Activated B cell treated with CpG ODN at 0.5 μM for 24 hours (primary cell): ENCODE results near the gene RLN1. TPM values are rescaled to one million over a fixed set of nuclear protein-coding genes. Genes with fewer than 3 reads are reported as not detected.
"Not testable (repeated sequence)": the region's sequence is repeated elsewhere in the genome, so short reads cannot be mapped to it uniquely, and the experiment has no call there.

Source experiments
- ATAC-seq: fragments of 200-7000 bp; cut with Tn5 transposase; one replicate; pipeline ENCODE4 v1.10.0; 2021; ENCODE audit warnings: low read depth, mild to moderate bottlenecking, moderate library complexity
- CTCF ChIA-PET: fragments of 350-600 bp; sonication (Branson Sonifier 250); formaldehyde crosslinking; loops from one replicate; lab custom pipeline; 2021; ENCODE audit warnings: antibody characterized with exemption; lab: Charles Lee
- POLR2A ChIA-PET: fragments of 350-600 bp; sonication (Branson Sonifier 250); formaldehyde crosslinking; loops from one replicate; lab custom pipeline; 2021; ENCODE audit warnings: antibody characterized with exemption; lab: Charles Lee
- DNase-seq: peaks from one replicate; pipeline ENCODE4 v3.0.0; 2022
- H3K27ac Mint-ChIP-seq: one replicate; pipeline ENCODE4 v1.8.0; 2020; ENCODE audit warnings: mixed read lengths
- H3K27me3 Mint-ChIP-seq: one replicate; pipeline ENCODE4 v1.8.0; 2021; ENCODE audit warnings: mixed read lengths
- H3K36me3 Mint-ChIP-seq: one replicate; pipeline ENCODE4 v1.8.0; 2021; ENCODE audit warnings: low read depth, mixed read lengths
- H3K4me1 Mint-ChIP-seq: one replicate; pipeline ENCODE4 v1.8.0; 2021; ENCODE audit warnings: mixed read lengths
- H3K4me3 Mint-ChIP-seq: one replicate; pipeline ENCODE4 v1.8.0; 2020; ENCODE audit warnings: mild to moderate bottlenecking, mixed read lengths
- H3K9me3 Mint-ChIP-seq: one replicate; pipeline ENCODE4 v1.8.0; 2020; ENCODE audit warnings: mixed read lengths
- intact Hi-C: fragments of 100-400 bp; cut with micrococcal nuclease; formaldehyde crosslinking; loops from one replicate; pipeline ENCODE4 v1.15.1; 2024
- total RNA-seq: library from RNA; stranded (reverse); gene quantifications from 2 replicates; pipeline ENCODE4 v1.2.3, GENCODE V29; 2022
- TF ChIP-seq, protein P1 (sequence below): fragments of 200-600 bp; IDR thresholded peaks from one replicate; pipeline ENCODE4 v1.8.0; 2022; ENCODE audit warnings: antibody characterized with exemption, mild to moderate bottlenecking

RLN1 gene
- total RNA-seq, 1 donor from 2014 or later: 1.9 TPM

DNA sequence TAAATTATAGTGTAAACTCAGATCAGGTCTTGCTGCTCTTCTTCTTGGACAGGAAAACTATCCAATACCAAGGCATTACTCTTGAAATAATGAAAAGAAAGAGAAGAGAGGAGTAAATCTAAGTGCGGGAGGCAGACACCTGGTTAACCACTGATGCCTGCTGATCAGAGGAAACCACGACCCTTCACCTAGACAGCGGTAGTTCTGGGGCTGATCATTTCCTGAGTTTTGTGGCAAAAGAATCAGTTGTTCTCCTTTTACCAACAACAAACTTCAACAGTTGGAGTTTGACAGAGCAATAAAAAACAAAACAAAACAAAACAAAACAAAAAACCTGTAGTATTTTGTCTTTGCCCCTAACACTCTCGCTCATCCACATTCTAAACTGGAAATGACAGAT is 3.0 kb downstream of the RLN1 start:
- ChIA-PET POLR2A (no interaction called here), CTCF (no interaction called here)
- intact Hi-C loops: loop anchor here (10.0 kb wide), 1 partner anchor 258 kb away; no protein-coding TSS in a partner anchor
- peaks cover 12% of the 10 kb centered on the region for H3K4me1 Mint-ChIP-seq
- DNase-seq (no peak), ATAC-seq (no peak)
- TF ChIP-seq, protein P1, sequence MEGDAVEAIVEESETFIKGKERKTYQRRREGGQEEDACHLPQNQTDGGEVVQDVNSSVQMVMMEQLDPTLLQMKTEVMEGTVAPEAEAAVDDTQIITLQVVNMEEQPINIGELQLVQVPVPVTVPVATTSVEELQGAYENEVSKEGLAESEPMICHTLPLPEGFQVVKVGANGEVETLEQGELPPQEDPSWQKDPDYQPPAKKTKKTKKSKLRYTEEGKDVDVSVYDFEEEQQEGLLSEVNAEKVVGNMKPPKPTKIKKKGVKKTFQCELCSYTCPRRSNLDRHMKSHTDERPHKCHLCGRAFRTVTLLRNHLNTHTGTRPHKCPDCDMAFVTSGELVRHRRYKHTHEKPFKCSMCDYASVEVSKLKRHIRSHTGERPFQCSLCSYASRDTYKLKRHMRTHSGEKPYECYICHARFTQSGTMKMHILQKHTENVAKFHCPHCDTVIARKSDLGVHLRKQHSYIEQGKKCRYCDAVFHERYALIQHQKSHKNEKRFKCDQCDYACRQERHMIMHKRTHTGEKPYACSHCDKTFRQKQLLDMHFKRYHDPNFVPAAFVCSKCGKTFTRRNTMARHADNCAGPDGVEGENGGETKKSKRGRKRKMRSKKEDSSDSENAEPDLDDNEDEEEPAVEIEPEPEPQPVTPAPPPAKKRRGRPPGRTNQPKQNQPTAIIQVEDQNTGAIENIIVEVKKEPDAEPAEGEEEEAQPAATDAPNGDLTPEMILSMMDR: no peak
- peaks cover 16% of the 10 kb centered on the region for H3K36me3 Mint-ChIP-seq
- H3K4me3 Mint-ChIP-seq: no peak overlapping the region
- H3K9me3 Mint-ChIP-seq: no peaks in the 10 kb centered on the region
- peak overlapping the region; percentile 7 for H3K27ac Mint-ChIP-seq
- H3K27me3 Mint-ChIP-seq: no peaks in the 10 kb centered on the region

DNA sequence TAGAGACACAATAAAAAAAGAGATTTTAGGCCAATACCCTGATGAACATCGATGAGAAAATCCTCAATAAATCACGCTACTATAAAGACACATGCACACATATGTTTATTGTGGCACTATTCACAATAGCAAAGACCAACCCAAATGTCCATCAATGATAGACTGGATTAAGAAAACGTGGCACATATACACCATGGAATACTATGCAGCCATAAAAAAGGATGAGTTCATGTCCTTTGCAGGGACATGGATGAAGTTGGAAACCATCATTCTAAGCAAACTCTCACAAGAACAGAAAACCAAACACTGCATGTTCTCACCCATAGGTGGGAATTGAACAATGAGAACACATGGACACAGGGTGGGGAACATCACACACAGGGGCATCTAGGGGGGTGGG is 8.4 kb downstream of the RLN1 start:
- H3K27me3 Mint-ChIP-seq, DNase-seq, H3K4me1 Mint-ChIP-seq, H3K4me3 Mint-ChIP-seq, CTCF ChIA-PET, POLR2A ChIA-PET, H3K27ac Mint-ChIP-seq, H3K9me3 Mint-ChIP-seq, ATAC-seq: not testable (repeated sequence)
- peaks cover 31% of the 10 kb centered on the region for H3K36me3 Mint-ChIP-seq
- intact Hi-C loops: loop anchor here (10.0 kb wide), 1 partner anchor 264 kb away; no protein-coding TSS in a partner anchor

DNA sequence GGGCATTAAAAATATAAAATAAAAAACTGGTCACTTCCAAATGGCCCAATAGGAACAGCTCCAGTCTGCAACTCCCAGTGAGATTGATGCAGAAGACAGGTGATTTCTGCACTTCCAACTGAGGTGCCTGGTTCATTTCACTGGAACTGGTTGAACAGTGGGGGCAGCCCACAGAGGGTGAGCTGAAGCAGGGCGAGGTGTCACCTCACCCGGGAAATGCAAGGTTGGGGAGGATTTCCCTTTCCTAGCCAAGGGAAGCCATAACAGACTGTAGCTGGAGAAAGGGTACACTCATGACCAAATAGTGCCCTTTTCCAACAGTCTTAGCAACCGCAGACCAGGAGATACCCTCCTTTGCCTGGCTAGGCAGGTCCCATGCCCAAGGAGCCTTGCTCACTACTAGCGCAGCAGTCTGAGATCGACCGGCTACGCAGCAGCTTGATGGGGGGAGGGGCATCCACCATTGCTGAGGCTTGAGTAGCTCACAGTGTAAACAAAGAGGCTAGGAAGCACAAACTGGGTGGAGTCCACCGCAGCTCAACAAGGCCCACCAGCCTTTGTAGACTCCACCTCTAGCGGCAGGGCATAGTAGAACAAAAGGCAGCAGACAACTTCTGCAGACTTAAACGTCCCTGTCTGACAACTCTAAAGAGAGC is 12.7 kb downstream of the RLN1 start:
- no peak overlapping the region for H3K27ac Mint-ChIP-seq
- no peak for ATAC-seq
- intact Hi-C loops: no loop called here
- TF ChIP-seq, protein P1: no peak
- no peaks in the 10 kb centered on the region for H3K4me1 Mint-ChIP-seq
- ChIA-PET POLR2A (no interaction called here), CTCF (no interaction called here)
- no peaks in the 10 kb centered on the region for H3K9me3 Mint-ChIP-seq
- peaks cover 23% of the 10 kb centered on the region for H3K36me3 Mint-ChIP-seq
- DNase-seq: no peak
- H3K27me3 Mint-ChIP-seq: no peaks in the 10 kb centered on the region
- H3K4me3 Mint-ChIP-seq: no peak overlapping the region

DNA sequence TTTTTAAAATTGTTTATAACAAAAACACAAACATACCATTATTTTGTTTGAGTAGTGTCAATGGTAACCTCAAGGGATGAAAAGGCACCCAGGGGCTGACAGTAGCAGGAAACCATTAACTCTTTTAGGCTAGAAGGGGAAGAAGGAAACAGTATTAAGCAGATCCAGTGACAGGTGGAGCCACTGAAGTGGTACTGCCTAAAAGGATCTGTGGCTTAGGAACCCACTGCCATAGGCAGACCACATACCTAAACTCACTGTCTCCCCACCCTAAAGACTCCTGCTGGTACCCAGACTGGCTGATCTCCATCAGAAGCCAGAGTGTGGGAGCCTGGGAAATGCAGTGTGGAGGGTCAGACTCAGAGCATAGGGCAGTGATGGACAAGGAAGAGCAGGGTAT is 13.5 kb downstream of the RLN1 start:
- Mint-ChIP-seq H3K4me3 (no peak overlapping the region), H3K4me1 (no peaks in the 10 kb centered on the region), H3K27ac (no peak overlapping the region), H3K9me3 (no peaks in the 10 kb centered on the region), H3K36me3 (peaks cover 20% of the 10 kb centered on the region), H3K27me3 (no peaks in the 10 kb centered on the region)
- TF ChIP-seq, protein P1: no peak
- ChIA-PET POLR2A (no interaction called here), CTCF (no interaction called here)
- DNase-seq (no peak), ATAC-seq (no peak)
- intact Hi-C loops: no loop called here

DNA sequence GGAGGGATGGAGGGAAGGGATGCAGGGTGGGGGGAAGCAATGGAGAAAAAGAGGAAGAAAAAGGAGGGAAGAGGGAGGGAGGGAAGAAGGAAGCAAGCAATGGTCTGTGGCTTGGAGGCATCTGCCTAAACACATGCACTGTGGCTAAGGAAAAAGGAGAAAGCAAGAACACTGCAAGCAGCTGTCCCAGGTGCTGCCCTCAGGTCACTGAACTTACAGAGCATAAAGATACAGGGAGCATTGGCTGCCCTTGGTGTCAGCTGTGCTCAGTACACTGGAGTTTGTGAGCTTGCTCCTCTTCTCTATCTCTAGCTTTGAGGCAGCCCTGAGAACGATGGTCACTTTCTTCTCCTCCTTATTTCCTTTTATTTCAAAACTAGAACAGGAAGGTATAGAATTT is 18.1 kb downstream of the RLN1 start:
- intact Hi-C loops, H3K4me3 Mint-ChIP-seq, ATAC-seq, H3K36me3 Mint-ChIP-seq, H3K4me1 Mint-ChIP-seq, POLR2A ChIA-PET, H3K27ac Mint-ChIP-seq, H3K9me3 Mint-ChIP-seq, H3K27me3 Mint-ChIP-seq, DNase-seq: not testable (repeated sequence)
- CTCF ChIA-PET: interaction anchor here (0.9 kb wide), 1 partner anchor 135 kb away, joined by 3 read pairs; no protein-coding TSS in a partner anchor

DNA sequence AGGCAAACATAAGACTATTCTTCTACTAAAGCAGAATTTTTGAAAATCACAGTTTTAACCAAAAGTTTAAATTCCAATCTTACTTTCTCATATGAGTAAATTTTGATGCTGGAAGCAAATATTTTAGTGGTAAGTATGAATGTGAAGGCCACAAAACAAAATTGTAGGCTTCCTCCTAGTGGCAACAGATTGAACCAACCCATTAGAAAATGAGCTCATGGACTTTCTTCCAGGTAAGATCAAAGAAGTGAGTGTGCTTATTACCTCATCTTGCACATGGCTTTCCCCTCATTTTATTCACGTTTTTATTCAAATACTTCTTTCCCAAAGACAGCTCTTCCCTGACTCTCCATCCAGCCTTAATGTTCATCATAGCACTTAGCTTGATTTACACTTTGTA is 18.6 kb downstream of the RLN1 start:
- ChIA-PET POLR2A (no interaction called here), CTCF (interaction anchor here (0.9 kb wide), 1 partner anchor 135 kb away, joined by 3 read pairs; no protein-coding TSS in a partner anchor)
- no peaks in the 10 kb centered on the region for H3K4me1 Mint-ChIP-seq
- no peak overlapping the region for H3K4me3 Mint-ChIP-seq
- peaks cover 9% of the 10 kb centered on the region for H3K36me3 Mint-ChIP-seq
- peaks cover 4% of the 10 kb centered on the region for H3K9me3 Mint-ChIP-seq
- intact Hi-C loops: no loop called here
- TF ChIP-seq, protein P1: no peak
- no peak for DNase-seq
- ATAC-seq: no peak
- H3K27ac Mint-ChIP-seq: no peak overlapping the region
- H3K27me3 Mint-ChIP-seq: no peaks in the 10 kb centered on the region

DNA sequence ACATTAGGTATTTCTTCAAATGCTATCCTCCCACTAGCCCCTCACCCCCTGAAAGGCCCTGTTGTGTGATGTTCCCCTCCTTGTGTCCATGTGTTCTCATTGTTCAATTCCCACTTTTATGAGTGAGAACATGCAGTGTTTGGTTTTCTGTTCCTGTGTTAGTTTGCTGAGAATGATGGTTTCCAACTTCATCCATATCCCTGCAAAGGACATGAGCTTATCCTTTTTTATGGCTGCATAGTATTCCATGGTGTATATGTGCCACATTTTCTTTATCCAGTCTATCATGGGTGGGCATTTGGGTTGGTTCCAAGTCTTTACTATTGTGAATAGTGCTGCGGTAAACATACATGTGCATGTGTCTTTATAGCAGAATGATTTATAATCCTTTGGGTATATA is 23.3 kb downstream of the RLN1 start:
- CTCF ChIA-PET, H3K27ac Mint-ChIP-seq, POLR2A ChIA-PET, H3K4me1 Mint-ChIP-seq, ATAC-seq, H3K27me3 Mint-ChIP-seq, DNase-seq, intact Hi-C loops, H3K4me3 Mint-ChIP-seq: not testable (repeated sequence)
- Mint-ChIP-seq H3K36me3 (peaks cover 17% of the 10 kb centered on the region), H3K9me3 (peaks cover 14% of the 10 kb centered on the region)
